Measurements from ENCODE around the gene FARP1. TPM values are rescaled to one million over a fixed set of nuclear protein-coding genes. Genes with fewer than 3 reads are reported as not detected.

FARP1 gene
- total RNA-seq, 1 donor, result 125 TPM

GRCh38 chr13:98358937-98359336, 216.0 kb downstream of the FARP1 start:
- no peak overlapping the region for H3K4me3 ChIP-seq (ENCODE audit: low read depth, low read length)
- TF ChIP-seq CTCF (IDR thresholded peaks at IDR 0.05; ENCODE audit: insufficient read depth, low read depth, low read length), result no peak
- no peak for DNase-seq (ENCODE audit: low read depth)

GRCh38 chr13:98360545-98360944, 217.7 kb downstream of the FARP1 start:
- no peak for TF ChIP-seq CTCF (IDR thresholded peaks at IDR 0.05; ENCODE audit: insufficient read depth, low read depth, low read length)
- no peak for DNase-seq (ENCODE audit: low read depth)
- H3K4me3 ChIP-seq (ENCODE audit: low read depth, low read length), result no peak overlapping the region

- no peak overlapping the region for H3K4me3 ChIP-seq (ENCODE audit: low read depth, low read length)
- no peak for TF ChIP-seq CTCF (IDR thresholded peaks at IDR 0.05; ENCODE audit: insufficient read depth, low read depth, low read length)
- no peak for DNase-seq (ENCODE audit: low read depth)
Measured at GRCh38 chr13:98363326-98363725, 220.4 kb downstream of the FARP1 start.

- no peak for TF ChIP-seq CTCF (IDR thresholded peaks at IDR 0.05; ENCODE audit: insufficient read depth, low read depth, low read length)
- no peak for DNase-seq (ENCODE audit: low read depth)
- no peak overlapping the region for H3K4me3 ChIP-seq (ENCODE audit: low read depth, low read length)
Measured at GRCh38 chr13:98364179-98364578, 221.3 kb downstream of the FARP1 start.

- no peak overlapping the region for H3K4me3 ChIP-seq (ENCODE audit: low read depth, low read length)
- no peak for DNase-seq (ENCODE audit: low read depth)
- no peak for TF ChIP-seq CTCF (IDR thresholded peaks at IDR 0.05; ENCODE audit: insufficient read depth, low read depth, low read length)
Measured at GRCh38 chr13:98364647-98365046, 221.8 kb downstream of the FARP1 start.

- no peak for TF ChIP-seq CTCF (IDR thresholded peaks at IDR 0.05; ENCODE audit: insufficient read depth, low read depth, low read length)
- H3K4me3 ChIP-seq (ENCODE audit: low read depth, low read length), result no peak overlapping the region
- DNase-seq (ENCODE audit: low read depth), result peak; percentile 34
Measured at GRCh38 chr13:98365302-98365701, 222.4 kb downstream of the FARP1 start.

- H3K4me3 ChIP-seq (ENCODE audit: low read depth, low read length), result no peak overlapping the region
- DNase-seq (ENCODE audit: low read depth), result no peak
- no peak for TF ChIP-seq CTCF (IDR thresholded peaks at IDR 0.05; ENCODE audit: insufficient read depth, low read depth, low read length)
Measured at GRCh38 chr13:98366010-98366409, 223.1 kb downstream of the FARP1 start.
